Central memory CD8-positive, alpha-beta T cell (primary cell): ENCODE results near the gene KCNH1.

ENCODE experiments used
- ATAC-seq: fragments of 150-1000 bp; cut with Tn5 transposase; replicated peaks from 2 replicates; pipeline ENCODE4 v1.10.0; 2022; ENCODE audit warnings: mild to moderate bottlenecking, moderate FRiP score, moderate number of reproducible peaks; ENCODE audit not compliant: poor library complexity, severe bottlenecking; ENCODE audit errors: extremely low read depth
- DNase-seq, 2 donors: peaks; one replicate each; pipeline ENCODE4 v3.0.0; 2021; ENCODE audit warnings: low spot score in 2 of 2
- H3K27ac Mint-ChIP-seq: one replicate; pipeline ENCODE4 v1.8.0; 2022; ENCODE audit warnings: low read depth, mild to moderate bottlenecking, moderate library complexity, mixed read lengths
- H3K27me3 Mint-ChIP-seq: one replicate; pipeline ENCODE4 v1.8.0; 2022; ENCODE audit warnings: mixed read lengths
- H3K36me3 Mint-ChIP-seq: one replicate; pipeline ENCODE4 v1.8.0; 2022; ENCODE audit warnings: mild to moderate bottlenecking, moderate library complexity, mixed read lengths; ENCODE audit not compliant: insufficient read depth
- H3K4me1 Mint-ChIP-seq: one replicate; pipeline ENCODE4 v1.8.0; 2022; ENCODE audit warnings: mixed read lengths
- H3K4me3 Mint-ChIP-seq: one replicate; pipeline ENCODE4 v1.8.0; 2022; ENCODE audit warnings: mild to moderate bottlenecking, moderate library complexity, mixed read lengths
- H3K9me3 Mint-ChIP-seq: one replicate; pipeline ENCODE4 v1.8.0; 2022; ENCODE audit warnings: mixed read lengths

The KCNH1 gene

GRCh38 chr1:210905365-210905904 is 228.5 kb downstream of the KCNH1 start:
- Mint-ChIP-seq H3K27ac (no peak overlapping the region), H3K9me3 (no peaks in the 10 kb centered on the region), H3K27me3 (peaks cover 55% of the 10 kb centered on the region), H3K4me3 (no peak overlapping the region), H3K36me3 (no peaks in the 10 kb centered on the region), H3K4me1 (no peaks in the 10 kb centered on the region)
- DNase-seq (no peak), ATAC-seq (no peak)

DNA sequence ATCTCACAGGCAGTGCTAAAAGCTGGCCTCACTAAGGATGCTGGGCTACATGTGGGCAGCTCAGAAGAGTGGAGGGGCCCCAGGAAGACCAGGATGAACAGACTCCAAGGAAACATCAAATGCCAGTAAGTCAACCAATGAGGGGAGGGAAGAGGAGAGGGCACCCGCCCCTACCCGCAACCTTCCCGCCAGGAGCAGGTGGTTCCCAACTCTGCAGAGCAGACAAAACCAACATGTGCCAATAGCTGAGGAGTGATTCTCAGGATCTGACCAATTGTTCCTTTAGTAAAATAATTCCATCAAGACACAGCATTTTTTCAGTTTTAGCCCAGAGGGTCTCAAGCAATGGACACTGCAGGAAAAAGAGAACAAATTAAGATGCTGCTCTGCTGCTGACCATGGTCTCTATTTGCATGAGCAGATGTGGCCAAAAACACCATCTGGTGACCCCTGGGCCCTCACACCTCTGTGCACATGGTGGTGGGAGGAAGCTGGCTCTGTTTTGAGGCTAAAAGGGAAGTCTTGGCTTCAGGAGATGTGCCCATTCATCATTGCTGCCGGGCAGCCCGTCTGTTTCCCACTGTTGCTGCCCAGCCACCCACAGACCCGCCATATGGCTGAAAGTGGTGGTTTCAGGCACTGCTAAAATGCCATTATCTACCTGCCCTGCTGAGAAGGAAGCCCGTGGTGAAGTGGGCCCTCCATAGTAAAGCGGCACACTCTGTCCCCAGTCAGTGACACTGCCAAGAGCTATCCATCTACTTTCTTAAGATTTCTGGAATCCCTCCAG is 231.8 kb downstream of the KCNH1 start:
- no peak for ATAC-seq
- no peaks in the 10 kb centered on the region for H3K4me1 Mint-ChIP-seq
- H3K4me3 Mint-ChIP-seq = no peak overlapping the region
- no peaks in the 10 kb centered on the region for H3K36me3 Mint-ChIP-seq
- no peak overlapping the region for H3K27ac Mint-ChIP-seq
- H3K9me3 Mint-ChIP-seq = peaks cover 3% of the 10 kb centered on the region
- DNase-seq = no peak
- H3K27me3 Mint-ChIP-seq = peaks cover 61% of the 10 kb centered on the region

- Mint-ChIP-seq H3K27ac (no peak overlapping the region), H3K27me3 (peaks cover 61% of the 10 kb centered on the region), H3K4me1 (no peaks in the 10 kb centered on the region), H3K9me3 (peaks cover 7% of the 10 kb centered on the region), H3K36me3 (no peaks in the 10 kb centered on the region), H3K4me3 (no peak overlapping the region)
- ATAC-seq (no peak), DNase-seq (no peak)
Observed at GRCh38 chr1:210900820-210901219, 233.1 kb downstream of the KCNH1 start.

DNA sequence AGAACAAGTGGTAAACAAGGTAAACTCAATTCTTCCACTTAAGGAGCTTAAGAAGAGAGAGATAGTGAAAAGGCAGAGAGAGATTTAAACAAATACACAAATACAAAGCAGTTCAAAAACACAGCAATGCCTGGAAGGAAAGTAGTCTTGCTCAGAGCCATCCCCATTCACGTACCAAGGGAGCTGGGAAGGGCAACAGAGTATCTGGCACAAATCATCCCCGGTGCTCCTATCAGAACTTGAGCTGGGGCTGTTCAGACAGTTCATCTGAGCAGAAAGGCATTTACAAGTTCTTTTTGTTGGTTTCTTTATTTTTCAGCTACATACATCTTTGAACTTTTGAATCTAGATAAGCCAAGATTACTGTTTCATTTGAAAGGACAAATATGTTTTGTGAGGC is 233.9 kb downstream of the KCNH1 start:
- ATAC-seq (no peak), DNase-seq (no peak)
- no peaks in the 10 kb centered on the region for H3K36me3 Mint-ChIP-seq
- peaks cover 64% of the 10 kb centered on the region for H3K27me3 Mint-ChIP-seq
- peaks cover 7% of the 10 kb centered on the region for H3K9me3 Mint-ChIP-seq
- H3K27ac Mint-ChIP-seq = no peak overlapping the region
- H3K4me1 Mint-ChIP-seq = no peaks in the 10 kb centered on the region
- H3K4me3 Mint-ChIP-seq = no peak overlapping the region

GRCh38 chr1:210899676-210900075 is 234.3 kb downstream of the KCNH1 start:
- DNase-seq (no peak), ATAC-seq (no peak)
- H3K4me1 Mint-ChIP-seq = no peaks in the 10 kb centered on the region
- no peak overlapping the region for H3K4me3 Mint-ChIP-seq
- peaks cover 64% of the 10 kb centered on the region for H3K27me3 Mint-ChIP-seq
- no peaks in the 10 kb centered on the region for H3K36me3 Mint-ChIP-seq
- H3K9me3 Mint-ChIP-seq = peaks cover 7% of the 10 kb centered on the region
- no peak overlapping the region for H3K27ac Mint-ChIP-seq

DNA sequence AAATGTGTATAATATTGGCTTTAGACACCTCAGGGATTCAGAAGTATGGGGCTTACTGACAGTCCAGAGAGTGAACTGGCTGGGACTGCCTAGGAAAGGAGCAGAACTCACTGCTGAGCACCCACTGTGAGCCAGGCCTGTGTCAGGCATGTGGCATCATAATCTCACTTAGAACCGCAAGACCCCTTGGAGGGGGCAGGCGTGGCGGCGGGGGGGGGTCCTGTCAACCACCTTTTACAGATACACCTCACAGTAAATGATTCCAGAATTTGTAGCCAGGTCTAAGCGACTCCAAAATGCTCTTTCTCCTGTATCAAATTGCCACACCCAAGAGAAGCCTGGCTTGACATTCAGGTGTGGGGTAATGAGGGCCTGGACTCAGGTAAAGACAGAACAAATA is 235.5 kb downstream of the KCNH1 start:
- H3K9me3 Mint-ChIP-seq = peaks cover 14% of the 10 kb centered on the region
- H3K4me3 Mint-ChIP-seq = no peak overlapping the region
- no peaks in the 10 kb centered on the region for H3K36me3 Mint-ChIP-seq
- H3K4me1 Mint-ChIP-seq = no peaks in the 10 kb centered on the region
- no peak overlapping the region for H3K27ac Mint-ChIP-seq
- no peak for DNase-seq
- H3K27me3 Mint-ChIP-seq = peaks cover 64% of the 10 kb centered on the region
- no peak for ATAC-seq

DNA sequence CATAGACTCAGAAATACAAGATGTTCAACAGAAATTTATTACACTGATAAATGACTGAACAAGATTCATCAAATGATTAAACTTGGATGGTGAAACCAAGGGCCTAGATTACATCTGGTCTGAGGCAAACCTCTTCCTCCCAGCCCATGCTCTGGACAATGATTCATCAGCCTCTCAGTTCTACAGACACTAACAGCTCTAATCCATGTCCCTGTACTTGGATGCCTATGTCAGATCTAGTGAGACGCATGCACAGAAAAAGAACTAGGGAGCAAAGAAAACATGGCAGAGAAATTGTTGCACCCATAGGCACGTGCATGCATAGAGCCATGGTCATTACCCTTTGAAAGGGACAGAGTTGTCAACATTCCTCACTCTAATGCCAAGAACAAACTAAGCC is 250.1 kb downstream of the KCNH1 start:
- ATAC-seq = no peak
- no peak for DNase-seq
- Mint-ChIP-seq H3K9me3 (peaks cover 13% of the 10 kb centered on the region), H3K36me3 (no peaks in the 10 kb centered on the region), H3K4me1 (no peaks in the 10 kb centered on the region), H3K27ac (no peak overlapping the region), H3K4me3 (no peak overlapping the region), H3K27me3 (peaks cover 59% of the 10 kb centered on the region)

- DNase-seq = no peak
- H3K27ac Mint-ChIP-seq = no peak overlapping the region
Observed at GRCh38 chr1:210882414-210883221, 251.3 kb downstream of the KCNH1 start.

DNA sequence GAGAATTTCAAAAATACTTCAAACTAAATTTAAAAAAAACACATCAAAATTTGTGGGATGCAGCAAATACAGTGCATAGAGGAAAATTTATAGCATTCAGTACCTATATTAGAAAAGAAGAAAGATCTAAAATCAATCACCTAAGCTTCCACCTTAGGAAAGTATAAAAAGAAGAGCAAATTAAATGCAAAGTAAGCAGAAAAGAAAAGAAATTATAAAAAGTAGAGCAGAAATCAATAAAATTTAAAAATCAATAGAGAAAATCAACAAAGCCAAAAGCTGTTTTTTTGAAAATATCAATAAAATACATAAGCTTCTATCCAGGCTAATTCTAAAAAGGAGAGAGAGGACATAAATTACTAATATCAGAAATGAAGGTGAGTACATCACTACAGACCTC is 255.4 kb downstream of the KCNH1 start:
- DNase-seq = no peak
- H3K36me3 Mint-ChIP-seq = no peaks in the 10 kb centered on the region
- peaks cover 38% of the 10 kb centered on the region for H3K27me3 Mint-ChIP-seq
- no peak for ATAC-seq
- no peaks in the 10 kb centered on the region for H3K9me3 Mint-ChIP-seq
- no peak overlapping the region for H3K27ac Mint-ChIP-seq
- H3K4me3 Mint-ChIP-seq = no peak overlapping the region
- no peaks in the 10 kb centered on the region for H3K4me1 Mint-ChIP-seq

More at GRCh38 chr1:210882414-210883221, 251.3 kb downstream of the KCNH1 start:
- H3K36me3 Mint-ChIP-seq = no peaks in the 10 kb centered on the region
- H3K9me3 Mint-ChIP-seq = peaks cover 4% of the 10 kb centered on the region
- peaks cover 58% of the 10 kb centered on the region for H3K27me3 Mint-ChIP-seq
- ATAC-seq = no peak
- H3K4me3 Mint-ChIP-seq = no peak overlapping the region
- H3K4me1 Mint-ChIP-seq = no peaks in the 10 kb centered on the region

GRCh38 chr1:210876275-210876674 is 257.7 kb downstream of the KCNH1 start:
- Mint-ChIP-seq H3K27ac (no peak overlapping the region), H3K9me3 (no peaks in the 10 kb centered on the region), H3K27me3 (peaks cover 36% of the 10 kb centered on the region), H3K4me1 (no peaks in the 10 kb centered on the region), H3K36me3 (no peaks in the 10 kb centered on the region), H3K4me3 (no peak overlapping the region)
- no peak for DNase-seq
- no peak for ATAC-seq

- DNase-seq (no peak), ATAC-seq (no peak)
- Mint-ChIP-seq H3K4me1 (no peaks in the 10 kb centered on the region), H3K27ac (no peak overlapping the region), H3K9me3 (peaks cover 5% of the 10 kb centered on the region), H3K4me3 (no peak overlapping the region), H3K27me3 (peaks cover 19% of the 10 kb centered on the region), H3K36me3 (no peaks in the 10 kb centered on the region)
Observed at GRCh38 chr1:210866532-210866931, 267.4 kb downstream of the KCNH1 start.

DNA sequence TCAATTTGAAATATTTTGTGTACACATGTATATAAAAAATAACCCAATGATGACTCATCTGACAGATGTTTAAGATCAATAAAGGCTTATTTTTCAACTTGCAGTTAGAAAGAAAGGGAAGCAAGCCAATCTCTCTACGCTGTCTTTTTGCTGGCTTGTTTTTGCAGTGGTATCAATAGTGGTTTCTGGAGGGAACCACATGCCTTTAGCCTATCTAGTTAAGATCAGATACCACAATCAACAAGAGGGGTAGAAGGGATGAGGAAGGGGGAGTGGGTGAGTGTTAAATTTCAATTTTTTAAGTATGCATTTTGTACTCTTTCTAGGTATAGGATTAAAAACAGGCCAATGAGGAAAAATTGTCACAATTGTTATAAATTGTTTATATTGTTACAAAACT is 276.2 kb downstream of the KCNH1 start:
- ATAC-seq (no peak), DNase-seq (no peak)
- Mint-ChIP-seq H3K4me3 (no peak overlapping the region), H3K36me3 (no peaks in the 10 kb centered on the region), H3K9me3 (no peaks in the 10 kb centered on the region), H3K27ac (no peak overlapping the region), H3K4me1 (no peaks in the 10 kb centered on the region), H3K27me3 (no peaks in the 10 kb centered on the region)
